ENCODE results near the gene DTX4. TPM values are rescaled to one million over a fixed set of nuclear protein-coding genes. Genes with fewer than 3 reads are reported as not detected.
"Not testable (repeated sequence)": the region's sequence is repeated elsewhere in the genome, so short reads cannot be mapped to it uniquely, and the experiment has no call there.

The DTX4 gene
- 1 to 10 TPM in 9 of 10 donors, under 1 TPM in 1; 0.98 to 4.1 (median 2.7) TPM for total RNA-seq
- 1 to 10 TPM in 1 of 2 donors, under 1 TPM in 1; 0.86 to 1.3 TPM for polyA plus RNA-seq
- long read RNA-seq, donor 1, partial matches to known transcripts: 0 of 1 reads
- long read RNA-seq, donor 1, other reads (novel, unspliced or antisense): 1 of 1 reads
- long read RNA-seq, donor 2, partial matches to known transcripts: 1 of 7 reads
- long read RNA-seq, donor 2, other reads (novel, unspliced or antisense): 5 of 7 reads
- long read RNA-seq, donor 3, partial matches to known transcripts: 0 of 2 reads
- long read RNA-seq, donor 3, other reads (novel, unspliced or antisense): 2 of 2 reads

DNA sequence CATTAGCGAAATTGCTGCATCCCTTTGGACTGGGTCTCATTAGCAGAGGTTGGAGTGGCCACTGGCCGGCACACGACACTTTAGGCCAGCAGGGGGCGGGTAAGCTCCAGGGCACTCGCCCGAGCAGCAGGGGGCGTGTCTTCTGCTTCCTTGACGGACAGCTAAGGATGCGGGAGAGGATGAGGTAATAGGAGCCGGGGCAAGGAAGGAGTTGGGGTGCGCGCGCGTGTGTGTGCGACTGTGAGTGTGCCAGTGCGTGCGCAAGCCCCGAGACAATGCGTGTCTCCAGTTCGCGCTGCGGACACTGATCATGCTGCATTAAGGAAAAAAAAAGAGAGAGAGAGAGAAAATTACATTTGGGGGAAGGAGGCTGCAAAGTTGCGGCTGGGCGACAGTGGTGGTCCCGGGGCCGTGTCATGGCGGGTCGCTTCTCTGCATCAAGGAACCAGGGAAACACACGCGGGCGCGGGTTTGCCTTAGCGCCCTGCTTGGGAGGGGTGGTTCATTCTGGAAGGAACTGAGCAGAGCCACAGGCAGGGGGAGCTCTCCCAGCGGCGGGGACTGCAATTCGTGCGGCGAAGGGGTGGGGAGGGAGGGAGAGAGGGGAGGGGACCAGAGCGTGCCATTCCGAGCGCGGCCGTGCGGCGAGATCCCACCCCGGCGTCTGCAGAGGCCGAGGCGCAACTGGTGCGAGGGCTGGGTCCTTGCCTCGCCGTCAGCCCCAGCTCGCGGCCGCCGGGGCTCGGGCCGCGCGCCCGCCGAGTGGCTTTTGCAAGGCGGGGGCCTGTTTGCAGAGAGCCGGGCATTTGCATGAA is at the start of gene DTX4:
Gene DTX4, plus strand, starts transcription at position 625 of the 815 bp plus-strand sequence. CDS start 464 bp downstream, outside the sequence.
- Histone ChIP-seq H3K9me3 (no peaks in the 10 kb centered on the region), H3K36me3 (no peaks in the 10 kb centered on the region), H3K4me1 (peaks cover 0 to 34% (median 17%) of the 10 kb centered on the region in 9 donors), H3K27ac (peak within 1 kb of the TSS in 7 of 10 donors; percentile 26 to 80 (median 56)), H3K4me3 (peak within 1 kb of the TSS; percentile 45 to 74 (median 68)), H3K27me3 (peaks cover 0 to 16% (median 0%) of the 10 kb centered on the region in 7 donors)
- DNase-seq (peak; percentile 91 to 93), ATAC-seq (peak; percentile 93 to 99 (median 96))
- WGBS, 2 donors: 0% methylated on average over 54 to 64 of the region's 64 CpGs
- intact Hi-C loops (cut with DNase I): loop anchor here (1.0 to 10.0 kb wide), 13 partner anchors 35 to 503 kb away; partner anchors contain the start of gene OR5A2 (in 4 of the 10)
- TF ChIP-seq, protein P1, sequence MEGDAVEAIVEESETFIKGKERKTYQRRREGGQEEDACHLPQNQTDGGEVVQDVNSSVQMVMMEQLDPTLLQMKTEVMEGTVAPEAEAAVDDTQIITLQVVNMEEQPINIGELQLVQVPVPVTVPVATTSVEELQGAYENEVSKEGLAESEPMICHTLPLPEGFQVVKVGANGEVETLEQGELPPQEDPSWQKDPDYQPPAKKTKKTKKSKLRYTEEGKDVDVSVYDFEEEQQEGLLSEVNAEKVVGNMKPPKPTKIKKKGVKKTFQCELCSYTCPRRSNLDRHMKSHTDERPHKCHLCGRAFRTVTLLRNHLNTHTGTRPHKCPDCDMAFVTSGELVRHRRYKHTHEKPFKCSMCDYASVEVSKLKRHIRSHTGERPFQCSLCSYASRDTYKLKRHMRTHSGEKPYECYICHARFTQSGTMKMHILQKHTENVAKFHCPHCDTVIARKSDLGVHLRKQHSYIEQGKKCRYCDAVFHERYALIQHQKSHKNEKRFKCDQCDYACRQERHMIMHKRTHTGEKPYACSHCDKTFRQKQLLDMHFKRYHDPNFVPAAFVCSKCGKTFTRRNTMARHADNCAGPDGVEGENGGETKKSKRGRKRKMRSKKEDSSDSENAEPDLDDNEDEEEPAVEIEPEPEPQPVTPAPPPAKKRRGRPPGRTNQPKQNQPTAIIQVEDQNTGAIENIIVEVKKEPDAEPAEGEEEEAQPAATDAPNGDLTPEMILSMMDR (IDR thresholded peaks at IDR 0.05): peak; percentile 71 to 88 (median 78)

DNA sequence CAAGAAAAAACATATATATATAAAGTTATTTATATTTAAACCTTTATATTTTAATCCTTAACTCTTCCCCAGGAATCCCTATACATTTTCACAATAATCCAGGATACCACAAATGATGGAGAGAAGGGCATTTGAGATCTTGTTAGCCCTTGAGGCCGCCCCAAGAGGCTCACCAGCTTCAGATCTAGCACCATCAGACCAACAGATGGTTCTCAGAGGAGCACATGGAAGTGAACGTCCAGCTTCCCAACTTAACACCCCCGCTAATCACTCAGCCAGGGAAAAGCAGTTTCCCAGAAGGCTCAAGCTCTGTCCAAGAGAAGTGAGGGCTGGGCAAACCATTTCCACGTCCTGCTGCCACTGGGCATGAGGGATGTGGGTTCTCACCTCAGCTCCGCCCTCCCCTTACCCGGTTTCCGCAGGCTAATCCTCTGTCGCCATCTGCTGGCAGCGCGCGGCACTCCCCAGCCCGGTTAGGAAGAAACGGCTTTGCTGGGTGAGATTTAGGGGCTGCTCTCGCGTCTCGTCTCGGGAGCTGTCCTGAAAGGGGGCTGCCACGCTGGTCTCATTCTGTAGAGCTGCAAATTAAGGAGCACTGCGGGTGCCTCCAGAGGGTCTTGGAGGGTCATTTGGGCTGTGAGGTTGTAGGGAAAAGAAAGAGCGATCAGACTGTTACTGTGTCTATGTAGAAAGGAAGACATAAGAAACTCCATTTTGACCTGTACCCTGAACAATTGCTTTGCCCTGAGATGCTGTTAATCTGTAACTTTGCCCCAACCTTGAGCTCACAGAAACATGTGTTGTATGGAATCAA is 36.1 kb upstream of the DTX4 start:
- H3K27me3 ChIP-seq: no peaks in the 10 kb centered on the region
- no peak overlapping the region for H3K27ac ChIP-seq
- peak overlapping the region in 2 of 10 donors; percentile 12 to 13 for H3K4me3 ChIP-seq
- H3K36me3 ChIP-seq: peaks cover 0 to 61% (median 0%) of the 10 kb centered on the region in 9 donors
- peaks cover 0 to 17% (median 0%) of the 10 kb centered on the region in 11 donors for H3K9me3 ChIP-seq
- ATAC-seq (peak; percentile 83 to 97 (median 94)), DNase-seq (peak; percentile 74 to 81)
- intact Hi-C loops (cut with DNase I): loop anchor here in 4 of 10 donors (2.0 to 10.0 kb wide), 4 partner anchors 39 to 83 kb away; no protein-coding TSS in a partner anchor
- TF ChIP-seq, protein P1 (IDR thresholded peaks at IDR 0.05): peak; percentile 92 to 99 (median 97)
- WGBS, 2 donors: 11 to 12% methylated on average over 20 of the region's 20 CpGs
- peaks cover 0 to 8% (median 0%) of the 10 kb centered on the region in 9 donors for H3K4me1 ChIP-seq

DNA sequence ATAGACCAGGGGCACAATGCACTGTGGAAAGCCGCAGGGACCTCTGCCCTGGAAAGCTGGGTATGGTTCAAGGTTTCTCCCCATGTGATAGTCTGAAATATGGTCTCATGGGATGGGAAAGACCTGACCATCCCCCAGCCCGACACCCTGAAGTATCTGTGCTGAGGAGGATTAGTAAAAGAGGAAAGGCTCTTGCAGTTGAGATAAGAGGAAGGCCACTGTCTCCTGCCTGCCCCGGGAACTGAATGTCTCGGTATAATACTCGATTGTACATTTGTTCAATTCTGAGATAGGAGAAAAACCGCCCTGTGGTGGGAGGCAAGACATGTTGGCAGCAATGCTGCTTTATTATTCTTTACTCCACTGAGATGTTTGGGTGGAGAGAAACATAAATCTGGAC is 35.4 kb upstream of the DTX4 start:
- DNase-seq, H3K27ac ChIP-seq, ATAC-seq, H3K27me3 ChIP-seq, H3K4me3 ChIP-seq: not testable (repeated sequence)
- H3K4me1 ChIP-seq: peaks cover 0 to 11% (median 0%) of the 10 kb centered on the region in 9 donors
- peaks cover 0 to 54% (median 0%) of the 10 kb centered on the region in 9 donors for H3K36me3 ChIP-seq
- intact Hi-C loops (cut with DNase I): loop anchor here in 4 of 10 donors (2.0 to 10.0 kb wide), 4 partner anchors 39 to 84 kb away; no protein-coding TSS in a partner anchor
- WGBS, 2 donors: 67 to 68% methylated on average over 6 of the region's 6 CpGs
- H3K9me3 ChIP-seq: peaks cover 0 to 10% (median 0%) of the 10 kb centered on the region in 11 donors

GRCh38 chr11:59137190-59137589 is 34.7 kb upstream of the DTX4 start:
- Histone ChIP-seq H3K4me3 (no peak overlapping the region), H3K27me3 (no peaks in the 10 kb centered on the region), H3K9me3 (peaks cover 0 to 4% (median 0%) of the 10 kb centered on the region in 11 donors), H3K4me1 (peaks cover 0 to 18% (median 6%) of the 10 kb centered on the region in 9 donors), H3K27ac (no peak overlapping the region), H3K36me3 (peaks cover 0 to 47% (median 0%) of the 10 kb centered on the region in 9 donors)
- DNase-seq (no peak), ATAC-seq (no peak)
- TF ChIP-seq, protein P1 (IDR thresholded peaks at IDR 0.05): no peak
- 96 to 98% methylated on average over 17 of the region's 17 CpGs for WGBS, 2 donors
- intact Hi-C loops (cut with DNase I): loop anchor here in 4 of 10 donors (2.0 to 10.0 kb wide), 4 partner anchors 40 to 84 kb away; no protein-coding TSS in a partner anchor
